Endothelial cell of umbilical vein (primary cell): Measurements from ENCODE around the gene CCN6.

ENCODE experiments used
- CTCF ChIP-seq, 2 donors: IDR thresholded peaks; 1 replicate in 1 of 2; 2 replicates in 1 of 2; pipeline ENCODE4 v1.5.1; 2011; ENCODE audit warnings: low read length in 2 of 2, mild to moderate bottlenecking in 2 of 2, moderate library complexity in 2 of 2, control low read depth in 1 of 2, inconsistent platforms in 1 of 2, low read depth in 1 of 2; ENCODE audit not compliant: insufficient read depth in 1 of 2; ENCODE audit errors: extremely low read depth in 1 of 2
- EZH2 ChIP-seq: IDR thresholded peaks from 2 replicates; pipeline ENCODE4 v1.6.1; 2012; ENCODE audit warnings: borderline replicate concordance, low read depth, mild to moderate bottlenecking, moderate library complexity, low read length, inconsistent platforms; ENCODE audit not compliant: severe bottlenecking
- GATA2 ChIP-seq: IDR thresholded peaks from 2 replicates; pipeline ENCODE4 v1.7.0; 2011; ENCODE audit warnings: low read depth, mild to moderate bottlenecking, moderate library complexity, mixed read lengths, low read length; ENCODE audit not compliant: insufficient read length, insufficient read depth
- POLR2A ChIP-seq: IDR thresholded peaks from 2 replicates; pipeline ENCODE4 v1.6.1; 2012; ENCODE audit warnings: low read depth, mild to moderate bottlenecking, control low read depth, low read length
- POLR2AphosphoS5 ChIP-seq: IDR thresholded peaks from 2 replicates; pipeline ENCODE4 v1.6.1; 2012; ENCODE audit warnings: low read depth, mild to moderate bottlenecking, control low read depth, low read length, moderate library complexity; ENCODE audit not compliant: insufficient read depth
- TF ChIP-seq, protein P1 (sequence below): IDR thresholded peaks from 2 replicates; pipeline ENCODE4 v1.6.1; 2011; ENCODE audit not compliant: insufficient read depth, insufficient read length

GRCh38 chr6:112033791-112034615 lies 19.9 kb upstream of the CCN6 start:
- TF ChIP-seq CTCF (IDR thresholded peaks at IDR 0.05; ENCODE audit: extremely low read depth in 1 of 2, insufficient read depth in 1 of 2, low read depth in 1 of 2, low read length in 2 of 2), result no peak
- TF ChIP-seq POLR2A, result no peak
- no peak for TF ChIP-seq EZH2
- no peak for TF ChIP-seq GATA2
- TF ChIP-seq, protein P1, sequence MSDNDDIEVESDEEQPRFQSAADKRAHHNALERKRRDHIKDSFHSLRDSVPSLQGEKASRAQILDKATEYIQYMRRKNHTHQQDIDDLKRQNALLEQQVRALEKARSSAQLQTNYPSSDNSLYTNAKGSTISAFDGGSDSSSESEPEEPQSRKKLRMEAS, result no peak
- no peak for TF ChIP-seq POLR2AphosphoS5
